ENCODE results near the gene TIAM1.

- TF ChIP-seq CTCF (IDR thresholded peaks at IDR 0.05) = no peak
- TF ChIP-seq POLR2A (IDR thresholded peaks at IDR 0.05) = no peak
- TF ChIP-seq EP300 (IDR thresholded peaks at IDR 0.05) = no peak
Measured at GRCh38 chr21:31142600-31142999, 201.5 kb downstream of the TIAM1 start.
